Measurements from ENCODE around the gene GNG8.

The GNG8 gene

GRCh38 chr19:46635920-46636761 lies at the start of gene GNG8:
Gene GNG8, minus strand, starts transcription at chr19:46636202. Its CDS starts 1,520 bp downstream, at chr19:46634682.
- DNase-seq = no peak

GRCh38 chr19:46685189-46685588 lies 49.2 kb upstream of the GNG8 start:
- no peak for DNase-seq

- peak; percentile 67 for DNase-seq
These were observed 42.2 kb upstream of the GNG8 start for GRCh38 chr19:46678110-46678732.

- DNase-seq = no peak
These were observed 38.6 kb upstream of the GNG8 start for GRCh38 chr19:46674416-46675178.

- DNase-seq = no peak
These were observed 34.8 kb upstream of the GNG8 start for GRCh38 chr19:46670813-46671212.

GRCh38 chr19:46668662-46669061 lies 32.7 kb upstream of the GNG8 start:
- no peak for DNase-seq

GRCh38 chr19:46665072-46665471 lies 29.1 kb upstream of the GNG8 start:
- DNase-seq = no peak

DNA sequence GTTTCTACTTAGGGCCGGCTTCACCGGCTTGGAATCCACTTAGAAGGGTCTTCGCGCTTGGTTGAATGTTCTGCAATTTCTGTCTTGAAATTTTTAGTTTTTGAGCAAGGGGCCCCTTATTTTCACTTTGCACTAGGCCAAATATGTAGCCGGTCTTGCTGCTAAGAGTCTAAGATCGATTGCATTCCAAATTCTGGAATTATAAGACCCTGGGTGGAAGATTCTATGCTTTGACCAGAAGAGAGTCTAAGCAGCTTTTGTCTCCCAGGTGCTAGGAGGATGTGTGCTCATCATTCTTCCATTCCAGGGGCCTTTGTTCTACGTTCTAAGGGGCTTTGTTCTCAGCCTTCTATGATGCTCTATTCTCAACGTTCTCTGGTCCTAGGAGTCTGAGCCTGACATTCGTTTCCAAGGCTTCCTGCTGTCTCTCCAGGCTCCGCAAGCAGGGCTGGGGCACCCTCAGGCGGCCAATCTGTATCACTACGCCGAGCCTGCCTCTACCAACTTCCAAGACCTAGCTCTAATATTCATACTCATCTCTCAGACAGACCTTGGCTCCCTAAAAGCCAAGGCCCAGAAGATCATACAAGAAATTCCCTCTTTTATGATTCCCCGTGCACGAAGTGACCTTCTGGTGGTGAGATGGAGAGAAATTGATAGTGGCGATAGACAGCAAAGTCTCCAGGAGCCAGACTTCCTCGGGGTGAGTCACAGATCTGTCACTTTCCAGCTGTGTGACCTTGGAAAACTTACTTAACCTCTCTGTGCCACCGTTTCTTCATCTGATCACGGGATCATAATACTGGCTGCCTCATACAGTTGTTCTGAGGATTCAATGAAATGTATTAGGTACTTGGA lies 26.0 kb upstream of the GNG8 start:
- peak; percentile 79 for DNase-seq

- DNase-seq = peak; percentile 100
These were observed 25.2 kb upstream of the GNG8 start, which contains the start of gene DACT3 for GRCh38 chr19:46661020-46661731. Gene DACT3, minus strand, starts transcription at chr19:46661182. Its CDS starts 118 bp downstream, at chr19:46661064.

- no peak for DNase-seq
These were observed 24.6 kb upstream of the GNG8 start for GRCh38 chr19:46660551-46661019.

GRCh38 chr19:46660008-46660517 lies 24.1 kb upstream of the GNG8 start:
- DNase-seq = no peak

DNA sequence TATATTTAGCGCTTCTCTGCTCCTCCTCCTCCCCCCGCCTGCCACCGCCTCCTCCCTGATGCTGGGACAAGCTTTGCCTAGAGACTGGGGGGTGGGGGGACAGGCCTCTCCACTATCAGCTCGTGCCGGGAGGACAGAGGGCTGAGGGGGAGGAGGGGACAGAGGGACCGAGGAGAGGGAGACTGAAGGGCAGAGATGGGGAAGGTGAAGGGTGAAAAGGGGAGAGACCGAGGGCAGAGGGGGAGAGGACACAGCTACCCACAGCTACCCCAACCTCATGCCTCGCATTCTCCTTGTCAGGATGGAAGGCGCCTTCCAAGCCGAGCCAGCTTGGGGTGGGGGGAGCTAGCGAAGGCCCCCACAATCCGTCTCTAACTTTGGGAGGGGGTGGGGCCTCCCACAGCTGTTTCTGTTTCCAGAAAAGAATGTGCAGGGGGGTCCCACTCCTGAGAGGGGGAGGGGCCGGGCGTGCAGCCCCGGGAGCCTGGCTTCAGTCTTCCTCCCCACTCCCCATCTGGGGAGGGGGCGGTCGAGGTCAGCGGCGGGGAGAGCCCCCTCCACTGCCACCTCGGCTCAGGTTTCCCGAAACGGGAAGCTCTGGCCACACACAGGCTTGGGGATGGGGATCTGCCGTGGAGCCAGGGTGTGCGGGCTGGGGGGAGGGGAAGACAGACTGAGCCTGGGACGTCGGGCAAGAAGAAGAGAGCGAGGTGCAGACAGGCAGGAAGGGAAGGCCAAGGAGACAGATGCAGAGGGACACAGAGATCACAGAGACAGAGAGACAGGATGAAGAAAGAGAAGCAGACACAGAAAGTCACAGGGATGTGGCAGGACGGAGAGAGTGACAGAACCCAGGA lies 23.4 kb upstream of the GNG8 start:
- DNase-seq = no peak

GRCh38 chr19:46656541-46656940 lies 20.5 kb upstream of the GNG8 start:
- no peak for DNase-seq

DNA sequence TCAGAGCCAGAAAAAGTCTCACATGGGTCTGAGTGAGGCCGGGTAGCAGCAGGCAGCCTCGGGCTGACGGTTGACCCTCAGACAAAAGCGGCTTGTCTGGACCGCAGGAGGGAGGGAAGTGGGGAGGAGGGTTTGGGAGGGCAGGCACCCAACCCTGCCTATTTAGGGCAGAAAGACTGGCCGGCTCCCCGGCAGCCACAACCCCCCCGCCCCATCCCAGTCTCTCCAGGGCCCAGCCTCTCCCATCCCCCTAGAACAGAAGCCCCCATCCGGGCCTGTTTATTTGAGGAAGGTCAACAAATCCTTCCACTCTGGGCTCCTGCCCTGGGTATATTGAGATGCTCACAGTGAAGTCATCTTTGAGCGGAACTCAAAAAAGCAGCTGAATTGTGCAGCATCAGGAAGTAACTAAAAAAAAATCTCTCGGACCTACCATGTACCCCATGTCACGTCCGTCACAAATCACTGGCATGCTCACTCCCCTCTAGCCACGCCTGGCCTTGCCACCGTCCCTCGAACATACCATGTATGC lies 18.7 kb upstream of the GNG8 start:
- no peak for DNase-seq

GRCh38 chr19:46650445-46650844 lies 14.4 kb upstream of the GNG8 start:
- DNase-seq = no peak

GRCh38 chr19:46648961-46649960 lies 13.3 kb upstream of the GNG8 start:
- DNase-seq = no peak

- no peak for DNase-seq
These were observed 12.3 kb upstream of the GNG8 start for GRCh38 chr19:46648060-46648960.

DNA sequence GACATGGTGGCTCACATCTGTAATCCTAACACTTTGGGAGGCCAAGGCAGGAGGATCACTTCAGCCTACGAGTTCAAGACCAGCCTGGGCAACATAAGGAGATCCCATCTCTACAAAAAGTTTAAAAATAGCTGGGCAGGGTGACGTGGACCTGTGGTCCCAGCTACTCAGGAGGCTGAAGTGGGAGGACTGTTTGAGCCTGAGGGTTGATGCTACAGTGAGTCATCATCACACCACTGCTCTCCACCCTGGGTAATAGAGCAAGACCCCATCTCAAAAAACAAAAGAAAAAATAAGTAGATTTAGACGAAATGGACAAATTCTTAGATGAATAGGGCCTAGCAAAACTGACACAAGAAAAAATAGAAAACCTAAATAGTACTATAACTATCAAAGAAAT lies 10.4 kb upstream of the GNG8 start:
- DNase-seq = no peak

Data from activated naive CD4-positive, alpha-beta T cell treated with anti-CD3 and anti-CD28 coated beads, Interleukin-2, amount 50 U/mL, for 16 hours (primary cell).